NT2/D1 (cell line): ENCODE results near the gene ATP13A3.

Source experiments
- SUZ12 ChIP-seq: IDR thresholded peaks from 2 replicates; pipeline ENCODE4 v1.6.1; 2011; ENCODE audit not compliant: insufficient read length, insufficient read depth; ENCODE audit errors: extremely low read depth
- YY1 ChIP-seq: IDR thresholded peaks from 2 replicates; pipeline ENCODE4 v1.6.1; 2011; ENCODE audit not compliant: insufficient read length, insufficient read depth
- ZNF274 ChIP-seq: IDR thresholded peaks from 2 replicates; pipeline ENCODE4 v1.6.1; 2011; ENCODE audit warnings: mild to moderate bottlenecking, low read depth, low read length

- TF ChIP-seq SUZ12, result no peak
- no peak for TF ChIP-seq YY1
- no peak for TF ChIP-seq ZNF274
Measured at GRCh38 chr3:194474675-194475074, 12.1 kb downstream of the ATP13A3 start.
